ENCODE data around the gene P2RX1. TPM values are rescaled to one million over a fixed set of nuclear protein-coding genes. Genes with fewer than 3 reads are reported as not detected.

The P2RX1 gene
- polyA plus RNA-seq, 1 experiment, result 0.02 TPM

DNA sequence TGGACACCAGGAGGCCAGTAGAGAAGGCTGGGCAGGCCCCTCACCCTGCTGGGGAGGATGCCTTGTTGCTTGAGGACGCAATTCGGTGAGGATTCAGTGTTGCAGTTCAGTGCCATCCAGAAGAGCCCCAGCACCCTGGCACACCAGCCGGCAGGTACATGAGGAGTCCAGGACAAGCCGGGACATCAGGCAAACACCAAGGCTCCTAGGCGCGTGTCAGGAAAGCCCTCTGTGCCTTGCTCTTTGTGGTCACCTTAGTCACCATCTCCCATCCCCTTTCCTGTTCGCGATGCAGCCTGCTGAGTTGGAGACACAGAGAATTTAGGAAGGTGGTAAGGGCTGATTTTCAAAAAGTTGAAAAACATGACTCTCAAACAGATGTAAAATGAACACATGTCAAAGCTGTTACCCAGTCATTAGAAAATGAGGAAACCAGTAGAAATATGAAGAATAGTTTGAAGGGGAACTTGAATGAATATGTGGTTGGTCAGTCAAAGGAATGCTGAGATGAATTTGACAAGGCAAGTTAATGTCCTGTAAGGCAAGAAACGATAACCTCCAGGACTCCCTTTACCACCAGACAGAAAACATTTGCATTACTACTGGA lies 67.9 kb downstream of the P2RX1 start:
- no peak for DNase-seq (ENCODE audit: low read depth)
- Histone ChIP-seq H3K4me3 (ENCODE audit: low read depth, low read length) (no peak overlapping the region), H3K36me3 (ENCODE audit: control insufficient read depth, insufficient read depth, low read length) (no peaks in the 10 kb centered on the region), H3K27me3 (ENCODE audit: control insufficient read depth, insufficient read depth, low read length) (peaks cover 2% of the 10 kb centered on the region; the same call in 1 of the 2 replicates)
- TF ChIP-seq, protein P1, sequence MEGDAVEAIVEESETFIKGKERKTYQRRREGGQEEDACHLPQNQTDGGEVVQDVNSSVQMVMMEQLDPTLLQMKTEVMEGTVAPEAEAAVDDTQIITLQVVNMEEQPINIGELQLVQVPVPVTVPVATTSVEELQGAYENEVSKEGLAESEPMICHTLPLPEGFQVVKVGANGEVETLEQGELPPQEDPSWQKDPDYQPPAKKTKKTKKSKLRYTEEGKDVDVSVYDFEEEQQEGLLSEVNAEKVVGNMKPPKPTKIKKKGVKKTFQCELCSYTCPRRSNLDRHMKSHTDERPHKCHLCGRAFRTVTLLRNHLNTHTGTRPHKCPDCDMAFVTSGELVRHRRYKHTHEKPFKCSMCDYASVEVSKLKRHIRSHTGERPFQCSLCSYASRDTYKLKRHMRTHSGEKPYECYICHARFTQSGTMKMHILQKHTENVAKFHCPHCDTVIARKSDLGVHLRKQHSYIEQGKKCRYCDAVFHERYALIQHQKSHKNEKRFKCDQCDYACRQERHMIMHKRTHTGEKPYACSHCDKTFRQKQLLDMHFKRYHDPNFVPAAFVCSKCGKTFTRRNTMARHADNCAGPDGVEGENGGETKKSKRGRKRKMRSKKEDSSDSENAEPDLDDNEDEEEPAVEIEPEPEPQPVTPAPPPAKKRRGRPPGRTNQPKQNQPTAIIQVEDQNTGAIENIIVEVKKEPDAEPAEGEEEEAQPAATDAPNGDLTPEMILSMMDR (IDR thresholded peaks at IDR 0.05; ENCODE audit: insufficient read depth, low read depth, low read length), result no peak
- ChIA-PET CTCF (interaction anchor here (6.2 kb wide), 1 partner anchor 111 kb away, joined by 57 read pairs; no protein-coding TSS in a partner anchor), POLR2A (no interaction called here)

DNA sequence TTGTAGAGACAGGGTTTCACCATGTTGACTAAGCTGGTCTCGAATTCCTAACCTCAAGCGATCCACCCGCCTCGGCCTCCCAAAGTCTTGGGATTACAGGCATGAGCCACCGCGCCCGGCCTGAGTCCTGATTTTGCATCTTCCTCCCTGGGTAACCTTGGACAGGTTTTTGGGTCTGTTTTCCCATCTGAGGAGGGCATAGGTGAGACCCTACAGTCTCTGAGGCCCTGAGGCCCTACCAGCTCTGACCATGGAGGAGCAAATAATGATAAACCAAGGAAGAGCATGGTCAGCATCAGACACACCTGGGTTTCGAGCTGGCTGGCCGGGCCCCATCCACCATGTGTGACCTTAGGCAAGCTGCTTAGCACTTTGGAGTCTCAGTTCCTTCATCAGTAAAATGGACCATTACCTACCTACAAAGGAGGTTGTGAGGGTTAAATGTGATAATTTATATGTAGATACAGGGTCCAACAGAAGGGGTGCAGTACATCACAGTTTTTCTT lies 69.0 kb downstream of the P2RX1 start:
- POLR2A ChIA-PET, result no interaction called here
- no peak for DNase-seq (ENCODE audit: low read depth)
- TF ChIP-seq, protein P1 (IDR thresholded peaks at IDR 0.05; ENCODE audit: insufficient read depth, low read depth, low read length), result no peak
- CTCF ChIA-PET, result interaction anchor here (2.1 to 6.2 kb wide), 6 partner anchors 10 to 113 kb away, joined by 8 to 57 read pairs (median 14); no protein-coding TSS in a partner anchor
- Histone ChIP-seq H3K4me3 (ENCODE audit: low read depth, low read length) (no peak overlapping the region), H3K27me3 (ENCODE audit: control insufficient read depth, insufficient read depth, low read length) (peaks cover 2% of the 10 kb centered on the region; the same call in 1 of the 2 replicates), H3K36me3 (ENCODE audit: control insufficient read depth, insufficient read depth, low read length) (peaks cover 2% of the 10 kb centered on the region)

Other genes starting within 250 kb of the P2RX1 start
- 137 and 207 TPM in 2 replicates for gene TAX1BP3, start 247.9 kb downstream of the P2RX1 start, polyA plus RNA-seq (2011; rRNA removed)
- 38.6 and 42.2 TPM in 2 replicates for gene EMC6, start 247.7 kb downstream of the P2RX1 start, polyA plus RNA-seq (2011; rRNA removed)
- 5.0 and 6.5 TPM in 2 replicates for gene P2RX5, start 220.3 kb downstream of the P2RX1 start, polyA plus RNA-seq (2011; rRNA removed)
- 2.1 and 2.9 TPM in 2 replicates for gene HASPIN, start 192.6 kb downstream of the P2RX1 start, polyA plus RNA-seq (2011; rRNA removed)
- 69.9 and 96.3 TPM in 2 replicates for gene ITGAE, start 115.3 kb downstream of the P2RX1 start, polyA plus RNA-seq (2011; rRNA removed)
- 9.7 and 19.3 TPM in 2 replicates for gene NCBP3, start 70.2 kb downstream of the P2RX1 start, polyA plus RNA-seq (2011; rRNA removed)
- gene CAMKK1, start 23.4 kb downstream of the P2RX1 start, polyA plus RNA-seq (2011; rRNA removed), result 4.6 and 6.1 TPM in 2 replicates
- gene ATP2A3, start 48.0 kb upstream of the P2RX1 start, polyA plus RNA-seq (2011; rRNA removed), result 0.65 and 1.1 TPM in 2 replicates
- 14.9 and 17.5 TPM in 2 replicates for gene ZZEF1, start 226.6 kb upstream of the P2RX1 start, polyA plus RNA-seq (2011; rRNA removed)
- gene CYB5D2, start 226.7 kb upstream of the P2RX1 start, polyA plus RNA-seq (2011; rRNA removed), result 31.6 and 56.4 TPM in 2 replicates

Measured in BJ (cell line).